B cell (primary cell): ENCODE data around the gene PELI1. TPM values are rescaled to one million over a fixed set of nuclear protein-coding genes. Genes with fewer than 3 reads are reported as not detected.

Experiments
- ATAC-seq: fragments of 200-7000 bp; cut with Tn5 transposase; one replicate; pipeline ENCODE4 v1.10.0; 2021; ENCODE audit warnings: low read depth, mild to moderate bottlenecking, moderate number of reproducible peaks, moderate library complexity
- CTCF ChIA-PET: fragments of 350-600 bp; sonication (Branson Sonifier 250); formaldehyde crosslinking; loops from one replicate; lab custom pipeline; 2021; ENCODE audit warnings: antibody characterized with exemption, inconsistent platforms; lab: Charles Lee
- POLR2A ChIA-PET: fragments of 350-600 bp; sonication (Branson Sonifier 250); formaldehyde crosslinking; loops from one replicate; lab custom pipeline; 2021; ENCODE audit warnings: antibody characterized with exemption; lab: Charles Lee
- DNase-seq: peaks from one replicate; pipeline ENCODE4 v3.0.0; 2013
- H2AFZ ChIP-seq: 2 replicates; pipeline ENCODE4 v1.6.1; 2012; ENCODE audit warnings: mild to moderate bottlenecking, low read depth, low read length; ENCODE audit not compliant: insufficient read depth, poor library complexity, severe bottlenecking
- H3K27ac ChIP-seq, 2 donors: 1 replicate in 1 of 2; 2 replicates in 1 of 2; pipeline ENCODE4 v1.5.1; 2012 to 2013; ENCODE audit warnings: low read length in 2 of 2, mild to moderate bottlenecking in 2 of 2, moderate library complexity in 1 of 2
- H3K27me3 ChIP-seq, 4 experiments: fragments of 200-600 bp in 1 of 4; sonication (generic) in 1 of 4; replicated peaks in 1 of 4; 1 replicate in 2 of 4; 2 replicates in 2 of 4; pipeline versions ENCODE4 v1.6.1 to v1.7.0; 2013 to 2016; ENCODE audit warnings: low read length in 3 of 4, mild to moderate bottlenecking in 2 of 4, mixed read lengths in 1 of 4, moderate library complexity in 1 of 4; ENCODE audit not compliant: insufficient read depth in 4 of 4, control insufficient read depth in 3 of 4; ENCODE audit errors: control extremely low read depth in 1 of 4
- H3K36me3 ChIP-seq, 2 experiments: replicated peaks in 1 of 2; 1 replicate in 1 of 2; 2 replicates in 1 of 2; pipeline versions ENCODE4 v1.6.1 to v1.7.1; 2013; ENCODE audit warnings: low read length in 1 of 2; ENCODE audit not compliant: insufficient read depth in 2 of 2, control insufficient read depth in 1 of 2; ENCODE audit errors: control extremely low read depth in 1 of 2, extremely low read depth in 1 of 2
- H3K4me1 ChIP-seq, 2 donors: fragments of 200-600 bp in 1 of 2; sonication (generic) in 1 of 2; 1 replicate in 1 of 2; 2 replicates in 1 of 2; pipeline versions ENCODE4 v1.5.1 to v1.6.1; 2013 to 2017; ENCODE audit warnings: low read length in 2 of 2; ENCODE audit not compliant: control insufficient read depth in 2 of 2, insufficient read depth in 2 of 2
- H3K4me2 ChIP-seq: replicated peaks from 2 replicates; pipeline ENCODE3; 2012; ENCODE audit warnings: mild to moderate bottlenecking, low read depth, low read length; ENCODE audit not compliant: poor library complexity, severe bottlenecking
- H3K4me3 ChIP-seq, 5 experiments: fragments of 200-600 bp in 1 of 5; sonication (generic) in 1 of 5; 1 replicate in 3 of 5; 2 replicates in 2 of 5; pipeline versions ENCODE4 v1.5.1 to v1.7.0; 2011 to 2016; ENCODE audit warnings: low read length in 4 of 5, mild to moderate bottlenecking in 4 of 5, low read depth in 2 of 5, control low read depth in 1 of 5, moderate library complexity in 1 of 5; ENCODE audit not compliant: insufficient read depth in 1 of 5; ENCODE audit errors: control extremely low read depth in 1 of 5, extremely low read depth in 1 of 5
- H3K79me2 ChIP-seq: fragments of 200-600 bp; sonication (generic); one replicate; pipeline ENCODE4 v1.6.0; 2016; ENCODE audit warnings: low read length; ENCODE audit not compliant: control insufficient read depth, insufficient read depth
- H3K9ac ChIP-seq: fragments of 200-600 bp; sonication (generic); 2 replicates; pipeline ENCODE4 v1.6.1; 2017; ENCODE audit warnings: mild to moderate bottlenecking, low read length, moderate library complexity
- H3K9me3 ChIP-seq, 3 donors: one replicate each; pipeline versions ENCODE4 v1.6.1 to v1.7.1; 2013; ENCODE audit warnings: low read length in 2 of 3; ENCODE audit not compliant: control insufficient read depth in 2 of 3, insufficient read depth in 1 of 3; ENCODE audit errors: control extremely low read depth in 1 of 3
- H4K20me1 ChIP-seq: 2 replicates; pipeline ENCODE4 v1.6.0; 2012; ENCODE audit warnings: mild to moderate bottlenecking, low read length; ENCODE audit not compliant: insufficient read depth, control insufficient read depth, poor library complexity, severe bottlenecking
- H3K27ac Mint-ChIP-seq: one replicate; pipeline ENCODE4 v1.8.0; 2021; ENCODE audit warnings: mixed read lengths
- H3K27me3 Mint-ChIP-seq: one replicate; pipeline ENCODE4 v1.8.0; 2021; ENCODE audit warnings: mixed read lengths
- H3K4me1 Mint-ChIP-seq: one replicate; pipeline ENCODE4 v1.8.0; 2021; ENCODE audit warnings: mixed read lengths
- H3K4me3 Mint-ChIP-seq: one replicate; pipeline ENCODE4 v1.8.0; 2021; ENCODE audit warnings: mixed read lengths
- H3K9me3 Mint-ChIP-seq: one replicate; pipeline ENCODE4 v1.8.0; 2022; ENCODE audit warnings: mixed read lengths; ENCODE audit not compliant: insufficient read depth
- CTCF ChIP-seq: fragments of 200-600 bp; IDR thresholded peaks from one replicate; pipeline ENCODE4 v1.8.0; 2022; ENCODE audit warnings: antibody characterized with exemption, mild to moderate bottlenecking
- EZH2 ChIP-seq: IDR thresholded peaks from 2 replicates; pipeline ENCODE4 v1.6.1; 2012; ENCODE audit warnings: borderline replicate concordance, low read depth, mild to moderate bottlenecking, moderate library complexity, low read length; ENCODE audit not compliant: insufficient read depth, poor library complexity, severe bottlenecking
- WGBS: methylation state at CpG from one replicate; pipeline ENCODE4 v1.1.5; 2013; ENCODE audit warnings: missing lambda C conversion rate; ENCODE audit not compliant: insufficient coverage; 5-methylcytosine and 5-hydroxymethylcytosine counted together
- intact Hi-C: fragments of 100-400 bp; cut with micrococcal nuclease; formaldehyde crosslinking; loops from one replicate; pipeline ENCODE4 v1.10.0; 2022
- polyA plus RNA-seq: library from polyadenylated mRNA; depleted of rRNA; stranded (reverse); fragments of >200 nt; gene quantifications from 2 replicates; pipeline ENCODE4 v1.2.3, GENCODE V29; 2012
- total RNA-seq, 2 donors: library from RNA; stranded (reverse); fragments of 120-200 nt in 1 of 2; gene quantifications; 1 replicate in 1 of 2; 2 replicates in 1 of 2; pipeline versions ENCODE4 v1.2.3 to v1.2.4, GENCODE V29; 2013 to 2022

The PELI1 gene
- total and polyA plus RNA-seq, 2 donors (not counting 1 experiment from before 2014, with no cell fraction given): 45.3 to 115 TPM

- Histone ChIP-seq H3K27me3 (no peaks in the 10 kb centered on the region), H3K4me1 (peaks cover 10 to 11% of the 10 kb centered on the region in 2 donors), H3K27ac (no peak overlapping the region), H3K9ac (no peak overlapping the region), H2AFZ (no peak overlapping the region), H3K79me2 (peaks cover 93% of the 10 kb centered on the region), H4K20me1 (peaks cover 61% of the 10 kb centered on the region), H3K36me3 (peaks cover 0 to 1% of the 10 kb centered on the region in 2 experiments), H3K9me3 (peaks cover 0 to 3% (median 0%) of the 10 kb centered on the region in 3 donors), H3K4me2 (no peak overlapping the region), H3K4me3 (no peak overlapping the region)
- H3K27ac Mint-ChIP-seq: no peak overlapping the region
- ChIA-PET CTCF (interaction anchor here (1.2 to 1.6 kb wide), 2 partner anchors 77 to 201 kb away, joined by 3 to 8 read pairs; no protein-coding TSS in a partner anchor), POLR2A (no interaction called here)
- no peaks in the 10 kb centered on the region for H3K27me3 Mint-ChIP-seq
- H3K4me1 Mint-ChIP-seq: peaks cover 56% of the 10 kb centered on the region
- 100% methylated on average over 1 of the region's 2 CpGs for WGBS
- no peak for DNase-seq
- TF ChIP-seq EZH2 (no peak), CTCF (no peak)
- no peak for ATAC-seq
- intact Hi-C loops: no loop called here
- H3K4me3 Mint-ChIP-seq: no peak overlapping the region
- H3K9me3 Mint-ChIP-seq: no peaks in the 10 kb centered on the region
These were observed 17.1 kb downstream of the PELI1 start for GRCh38 chr2:64127119-64127518.

- H3K4me1 ChIP-seq: peaks cover 10 to 13% of the 10 kb centered on the region in 2 donors
- peaks cover 61% of the 10 kb centered on the region for H4K20me1 ChIP-seq
- no peak overlapping the region for H2AFZ ChIP-seq
- H3K9ac ChIP-seq: no peak overlapping the region
- TF ChIP-seq EZH2: no peak
- TF ChIP-seq CTCF: no peak
- ChIA-PET CTCF (interaction anchor here (1.6 kb wide), 1 partner anchor 77 kb away, joined by 8 read pairs; no protein-coding TSS in a partner anchor), POLR2A (no interaction called here)
- no peaks in the 10 kb centered on the region for H3K27me3 Mint-ChIP-seq
- DNase-seq (no peak), ATAC-seq (no peak)
- WGBS: 100% methylated on average over 1 of the region's 3 CpGs
- no peak overlapping the region for H3K4me3 Mint-ChIP-seq
- H3K27ac ChIP-seq: no peak overlapping the region
- H3K79me2 ChIP-seq: peaks cover 93% of the 10 kb centered on the region
- H3K27me3 ChIP-seq: no peaks in the 10 kb centered on the region
- no peak overlapping the region for H3K4me3 ChIP-seq
- H3K9me3 Mint-ChIP-seq: no peaks in the 10 kb centered on the region
- peaks cover 0 to 1% of the 10 kb centered on the region in 2 experiments for H3K36me3 ChIP-seq
- peak overlapping the region; percentile 2 for H3K27ac Mint-ChIP-seq
- H3K4me2 ChIP-seq: no peak overlapping the region
- peaks cover 0 to 3% (median 0%) of the 10 kb centered on the region in 3 donors for H3K9me3 ChIP-seq
- intact Hi-C loops: no loop called here
- peaks cover 53% of the 10 kb centered on the region for H3K4me1 Mint-ChIP-seq
These were observed 17.6 kb downstream of the PELI1 start for GRCh38 chr2:64126601-64127000.
